VCaP (cell line): ENCODE results near the gene TP53BP1.
A peak's percentile ranks its signal among the peaks of the same experiment; 100 is the strongest.

Experiments
- H3K27ac ChIP-seq: fragments of 450-650 bp; 2 replicates; pipeline ENCODE4 v1.5.1; 2017
- TF ChIP-seq, protein P1 (sequence below): fragments of 450-650 bp; conservative IDR thresholded peaks from 2 replicates; pipeline ENCODE4 v1.5.1; 2017; ENCODE audit warnings: mild to moderate bottlenecking, moderate library complexity

Gene TP53BP1

DNA sequence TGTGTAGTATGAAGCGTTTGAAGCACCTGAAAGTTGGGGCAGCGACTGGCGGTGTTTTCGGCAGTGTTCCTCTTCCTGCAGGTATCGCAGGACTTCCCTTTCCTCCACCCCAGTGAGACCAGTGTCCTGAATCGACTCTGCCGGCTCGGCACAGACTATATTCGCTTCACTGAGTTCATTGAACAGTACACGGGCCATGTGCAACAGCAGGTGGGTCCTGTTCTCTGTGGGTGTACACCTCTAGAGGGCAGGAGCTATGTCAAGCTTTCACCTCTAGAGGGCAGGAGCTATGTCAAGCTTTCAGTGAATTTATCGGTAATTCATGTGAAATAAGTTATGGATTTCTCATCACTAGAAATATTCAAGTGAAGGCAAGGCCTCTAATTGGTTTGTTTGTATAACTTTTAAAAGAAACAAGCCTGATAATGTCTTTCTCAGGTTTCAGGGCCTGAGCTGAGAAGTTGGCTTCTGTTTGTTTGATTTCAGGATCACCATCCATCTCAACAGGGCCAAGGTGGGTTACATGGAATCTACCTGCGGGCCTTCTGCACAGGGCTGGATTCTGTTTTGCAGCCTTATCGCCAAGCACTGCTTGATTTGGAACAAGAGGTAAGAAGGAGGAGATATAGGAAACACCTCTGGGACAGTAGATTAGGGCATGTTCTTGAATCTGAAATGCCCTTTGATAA lies 116.8 kb downstream of the TP53BP1 start:
- no peak overlapping the region for H3K27ac ChIP-seq
- TF ChIP-seq, protein P1, sequence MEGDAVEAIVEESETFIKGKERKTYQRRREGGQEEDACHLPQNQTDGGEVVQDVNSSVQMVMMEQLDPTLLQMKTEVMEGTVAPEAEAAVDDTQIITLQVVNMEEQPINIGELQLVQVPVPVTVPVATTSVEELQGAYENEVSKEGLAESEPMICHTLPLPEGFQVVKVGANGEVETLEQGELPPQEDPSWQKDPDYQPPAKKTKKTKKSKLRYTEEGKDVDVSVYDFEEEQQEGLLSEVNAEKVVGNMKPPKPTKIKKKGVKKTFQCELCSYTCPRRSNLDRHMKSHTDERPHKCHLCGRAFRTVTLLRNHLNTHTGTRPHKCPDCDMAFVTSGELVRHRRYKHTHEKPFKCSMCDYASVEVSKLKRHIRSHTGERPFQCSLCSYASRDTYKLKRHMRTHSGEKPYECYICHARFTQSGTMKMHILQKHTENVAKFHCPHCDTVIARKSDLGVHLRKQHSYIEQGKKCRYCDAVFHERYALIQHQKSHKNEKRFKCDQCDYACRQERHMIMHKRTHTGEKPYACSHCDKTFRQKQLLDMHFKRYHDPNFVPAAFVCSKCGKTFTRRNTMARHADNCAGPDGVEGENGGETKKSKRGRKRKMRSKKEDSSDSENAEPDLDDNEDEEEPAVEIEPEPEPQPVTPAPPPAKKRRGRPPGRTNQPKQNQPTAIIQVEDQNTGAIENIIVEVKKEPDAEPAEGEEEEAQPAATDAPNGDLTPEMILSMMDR, result peak; percentile 84

DNA sequence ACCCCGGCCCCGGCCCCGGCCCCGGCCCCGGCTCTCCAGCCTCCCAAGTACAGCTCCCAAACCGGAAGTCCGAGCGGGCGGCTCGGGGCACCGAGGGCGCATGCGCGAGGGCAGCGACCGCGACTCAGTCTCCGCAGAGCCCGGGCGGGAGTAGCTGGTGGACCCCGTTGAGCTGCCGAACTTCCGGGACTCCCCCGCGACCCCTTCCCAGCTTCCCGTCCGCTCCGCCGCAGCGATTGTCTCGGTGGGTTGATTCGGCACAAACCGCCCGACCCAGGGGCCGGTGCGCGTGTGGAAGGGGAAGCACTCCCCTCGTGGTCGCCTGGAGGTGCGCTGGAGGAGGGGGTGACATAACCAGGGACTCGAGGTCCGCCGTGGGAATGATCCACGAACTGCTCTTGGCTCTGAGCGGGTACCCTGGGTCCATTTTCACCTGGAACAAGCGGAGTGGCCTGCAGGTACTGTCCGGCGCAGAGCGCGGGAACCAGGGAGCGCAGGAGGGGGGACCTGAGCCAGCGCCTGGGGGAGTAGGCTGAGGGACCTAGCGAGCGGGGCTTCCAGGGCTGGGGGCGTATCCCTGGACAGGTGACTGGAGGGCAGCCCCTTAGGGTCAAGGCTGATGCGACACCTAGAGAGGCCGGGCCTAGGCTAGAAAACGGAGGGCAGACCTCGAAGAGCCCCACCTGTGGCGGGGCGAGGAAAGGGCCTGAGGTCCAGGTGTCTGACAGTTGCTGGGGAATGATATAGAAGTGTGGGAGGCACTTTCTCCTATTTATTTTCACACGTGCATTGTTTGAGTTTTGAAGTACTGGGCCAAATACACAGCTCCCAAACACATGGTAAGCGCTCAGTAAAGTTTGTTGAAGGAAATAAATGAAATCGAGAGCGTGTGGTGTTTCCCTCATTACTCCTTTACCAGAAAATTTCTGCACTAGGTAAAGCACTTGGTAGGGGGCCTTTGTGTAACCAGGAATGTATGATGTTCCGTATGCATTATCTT lies 121.7 kb downstream of the TP53BP1 start, which contains the start of the genes TUBGCP4 and ZSCAN29:
Gene TUBGCP4 (plus strand): TSS at position 127 of the 1,000 bp plus-strand sequence. CDS start 254 bp downstream, at position 381.
Gene ZSCAN29 (minus strand): TSS at position 69 of the 1,000 bp plus-strand sequence. CDS start 1,130 bp downstream, outside the sequence.
- H3K27ac ChIP-seq, result peak within 1 kb of the TSS; percentile 77
- TF ChIP-seq, protein P1, result peak; percentile 66

DNA sequence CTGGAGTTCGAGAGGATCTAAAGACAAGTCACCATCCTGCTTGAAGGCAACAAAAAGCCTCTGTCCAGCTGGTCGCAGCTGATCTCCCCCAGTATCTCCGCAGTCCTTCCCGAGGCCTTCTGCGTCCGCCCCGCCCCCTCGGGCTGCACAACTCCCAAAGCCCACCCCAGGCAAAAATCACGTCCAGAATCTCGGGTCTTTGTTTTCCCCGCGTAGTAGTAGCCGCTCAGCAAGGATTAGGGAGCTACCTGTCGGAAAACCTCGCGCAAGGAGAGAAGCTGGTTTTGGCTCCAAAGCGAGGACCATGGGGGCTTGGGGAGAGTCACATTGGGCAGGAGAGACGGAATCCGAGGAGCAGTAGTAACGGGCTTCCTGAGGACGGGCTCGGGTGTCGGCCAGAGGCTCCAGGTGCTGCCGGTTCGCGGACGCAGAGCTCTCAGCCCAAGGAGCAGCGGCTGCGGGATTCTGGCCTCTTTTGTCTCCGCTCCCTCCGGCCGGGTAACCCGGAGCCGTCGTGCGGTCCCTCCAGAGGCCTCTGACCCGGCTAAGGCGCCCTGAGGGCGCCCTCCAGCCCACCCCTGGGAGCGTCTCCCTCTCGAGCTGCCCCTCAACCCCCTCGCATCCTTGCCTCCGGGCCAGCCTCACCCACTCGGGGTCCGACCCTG lies 122.5 kb downstream of the TP53BP1 start:
- TF ChIP-seq, protein P1, result no peak
- H3K27ac ChIP-seq, result peak overlapping the region; percentile 77

DNA sequence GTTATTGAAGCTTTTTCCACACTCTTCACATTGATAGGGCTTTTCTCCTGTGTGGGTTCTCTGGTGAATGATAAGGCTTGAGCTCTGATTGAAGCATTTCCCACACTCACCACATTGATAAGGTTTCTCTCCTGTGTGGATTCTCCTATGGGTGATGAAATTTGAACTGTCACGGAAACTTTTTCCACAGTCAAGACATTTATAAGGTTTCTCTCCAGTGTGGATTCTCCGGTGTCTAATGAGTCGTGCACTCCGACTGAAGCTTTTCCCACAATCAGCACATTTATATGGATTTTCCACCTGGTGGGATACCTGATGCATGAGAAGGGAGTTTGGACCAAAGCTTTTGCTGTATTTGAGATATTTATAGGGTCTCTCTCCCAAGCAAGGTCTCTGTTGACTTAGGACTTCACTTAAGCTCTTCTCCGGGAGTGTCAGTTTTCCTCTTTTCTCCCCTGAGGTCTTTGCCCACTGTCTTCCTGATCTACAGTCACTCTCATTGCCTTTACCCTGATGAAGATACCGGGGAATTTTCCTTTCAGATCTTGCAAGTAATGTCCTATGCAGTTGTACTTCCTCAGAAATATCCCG lies 131.5 kb downstream of the TP53BP1 start:
- TF ChIP-seq, protein P1, result no peak
- no peak overlapping the region for H3K27ac ChIP-seq

DNA sequence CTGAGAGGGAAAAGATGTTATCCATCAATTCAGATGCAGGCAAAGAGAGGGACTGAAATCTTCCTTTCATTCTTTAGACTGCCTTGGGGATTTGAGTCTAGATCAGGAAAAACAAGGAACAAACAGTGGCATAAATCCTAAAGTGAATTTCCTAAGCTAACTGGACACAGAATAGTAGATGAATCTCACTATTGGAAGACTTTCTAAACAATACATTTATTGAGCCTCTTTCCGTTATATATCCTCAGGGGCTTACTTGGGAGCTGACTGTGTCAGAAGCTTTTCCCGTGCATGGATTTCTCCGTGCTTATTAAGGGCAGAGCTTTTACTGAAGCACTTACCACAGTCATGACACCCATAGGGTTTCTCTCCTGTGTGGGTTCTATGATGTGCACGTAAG lies 132.1 kb downstream of the TP53BP1 start:
- no peak overlapping the region for H3K27ac ChIP-seq
- TF ChIP-seq, protein P1, result no peak
